EL (cell line): Measurements from ENCODE around the gene PTGR2.
A peak's percentile ranks its signal among the peaks of the same experiment; 100 is the strongest.
"Not testable (repeated sequence)": the region's sequence is repeated elsewhere in the genome, so short reads cannot be mapped to it uniquely, and the experiment has no call there.

Experiments
- DNase-seq: peaks from one replicate; pipeline ENCODE4 v3.0.0-alpha.2; 2016

The PTGR2 gene

DNA sequence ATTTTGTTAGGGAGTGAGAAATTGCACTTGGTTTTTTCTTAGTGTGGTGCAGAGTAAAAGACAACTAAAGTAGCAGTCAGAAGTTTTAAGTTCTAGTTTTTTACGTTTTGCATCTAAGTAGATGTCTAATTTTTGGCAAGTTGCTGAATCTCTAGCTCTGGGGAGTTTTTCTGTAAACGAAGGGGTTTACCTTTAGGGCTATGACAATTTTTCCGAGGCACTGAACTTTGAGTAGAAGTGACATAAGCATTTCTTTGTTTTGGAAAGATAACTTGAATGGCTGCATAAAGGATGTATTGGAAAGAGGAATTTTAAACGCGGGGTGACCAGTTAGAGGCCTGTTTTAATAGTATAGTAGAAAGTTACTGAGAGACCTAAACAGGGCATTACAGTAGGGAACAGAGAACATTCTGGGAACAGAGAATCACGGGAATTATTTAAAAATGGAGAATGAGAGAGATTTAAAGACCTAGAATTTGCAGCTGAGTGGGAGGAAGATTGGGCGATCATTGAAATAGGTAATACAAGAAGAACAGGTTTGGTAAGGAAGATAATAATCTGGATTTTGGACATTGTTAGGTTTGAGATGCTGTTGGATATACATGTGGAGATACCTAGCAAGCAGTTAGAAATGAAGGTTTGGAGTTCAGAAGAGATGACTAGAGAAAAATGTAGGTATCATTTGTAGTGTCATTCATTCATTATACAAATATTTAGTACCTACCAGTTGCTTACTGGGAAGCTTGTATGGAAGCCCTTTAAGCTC, 36.2 kb downstream of the PTGR2 start:
- no peak for DNase-seq

DNA sequence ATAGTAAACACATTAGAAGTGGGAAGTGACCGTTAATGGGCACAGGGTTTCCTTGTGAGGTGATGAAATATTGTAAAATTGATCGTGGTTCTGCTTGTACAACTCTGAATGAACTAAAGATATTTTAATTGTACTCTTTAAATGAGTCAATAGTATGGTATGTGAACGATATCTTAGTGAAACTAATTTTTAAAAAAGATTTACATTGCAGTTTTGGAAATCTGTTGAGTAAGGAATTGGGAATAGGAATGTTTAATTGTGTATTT, 36.8 kb downstream of the PTGR2 start:
- peak; percentile 52 for DNase-seq

DNA sequence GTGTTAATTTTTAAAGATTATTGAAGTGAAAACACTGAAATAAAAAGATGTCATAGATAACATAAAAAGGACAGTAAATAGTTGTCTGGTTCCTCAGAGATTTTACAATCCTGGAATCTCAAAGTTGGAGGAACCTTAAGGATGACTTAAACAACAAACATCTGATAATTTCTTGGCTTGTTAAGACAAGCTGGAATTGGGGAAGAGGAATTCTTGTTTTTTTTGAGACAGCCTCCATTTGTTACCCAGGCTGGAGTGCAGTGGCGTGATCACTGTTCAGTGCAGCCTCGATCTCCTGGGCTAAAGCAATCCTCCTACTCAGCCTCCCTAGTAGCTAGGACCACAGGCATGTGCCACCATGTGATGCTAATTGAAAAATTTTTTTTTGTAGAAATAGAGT, 37.3 kb downstream of the PTGR2 start:
- peak; percentile 68 for DNase-seq

DNA sequence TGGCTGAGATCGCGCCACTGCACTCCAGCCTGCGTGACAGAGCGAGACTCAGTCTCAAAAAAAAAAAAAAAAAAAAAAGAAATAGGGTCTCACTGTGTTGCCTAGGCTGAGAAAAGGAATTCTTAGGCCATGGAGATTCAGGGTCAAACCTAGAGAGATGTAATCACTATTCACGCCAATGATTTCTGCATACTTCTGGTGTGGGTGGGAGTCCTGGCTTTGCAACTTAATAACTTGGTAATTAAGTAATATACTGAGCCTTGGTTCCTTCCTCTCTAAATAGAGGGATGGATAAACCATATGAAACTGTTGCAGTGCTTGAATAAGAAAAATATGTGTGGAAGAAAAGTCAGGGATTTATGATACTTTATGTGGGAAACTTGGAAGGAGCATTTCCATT, 37.7 kb downstream of the PTGR2 start:
- peak; percentile 20 for DNase-seq

DNA sequence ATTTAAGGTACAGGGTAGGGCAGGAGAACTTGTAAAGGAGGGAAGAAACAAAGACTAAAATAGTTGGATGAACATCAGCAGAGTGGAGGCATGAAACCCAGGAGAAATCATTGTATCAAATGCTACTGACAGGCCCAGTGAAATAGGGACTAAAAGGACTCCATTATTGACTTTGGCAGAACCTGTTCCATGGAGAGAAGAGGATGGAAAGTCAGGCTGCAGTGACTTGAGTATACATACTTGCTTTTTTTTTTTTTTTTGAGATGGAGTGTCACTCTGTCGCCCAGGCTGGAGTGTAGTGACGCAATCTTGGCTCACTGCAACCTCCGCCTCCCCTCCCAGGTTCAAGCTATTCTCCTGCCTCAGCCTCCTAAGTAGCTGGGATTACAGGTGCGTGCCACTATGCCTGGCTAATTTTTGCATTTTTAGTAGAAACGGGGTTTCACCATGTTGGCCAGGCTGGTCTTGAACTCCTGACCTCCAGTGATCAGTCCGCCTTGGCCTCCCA, 42.6 kb downstream of the PTGR2 start:
- DNase-seq = not testable (repeated sequence)

DNA sequence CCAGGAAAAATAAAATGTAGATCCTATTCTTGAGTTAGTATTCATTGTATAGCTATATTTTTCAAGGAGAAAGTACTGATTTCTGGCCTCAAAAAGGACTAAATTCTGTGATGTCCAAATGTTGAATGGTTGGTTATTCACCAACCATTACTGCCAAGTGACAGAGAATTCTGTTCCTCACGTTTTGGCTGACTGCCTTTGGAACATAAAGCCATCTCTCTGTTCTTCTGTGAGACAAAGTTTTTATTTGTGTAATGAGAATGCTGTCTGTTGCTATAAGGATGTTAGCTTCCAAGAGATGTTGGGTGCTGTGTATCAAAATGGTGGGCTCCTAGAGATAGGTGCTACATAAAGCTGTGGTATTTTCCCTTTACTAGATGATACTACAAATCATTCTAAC, 44.3 kb downstream of the PTGR2 start:
- no peak for DNase-seq

DNA sequence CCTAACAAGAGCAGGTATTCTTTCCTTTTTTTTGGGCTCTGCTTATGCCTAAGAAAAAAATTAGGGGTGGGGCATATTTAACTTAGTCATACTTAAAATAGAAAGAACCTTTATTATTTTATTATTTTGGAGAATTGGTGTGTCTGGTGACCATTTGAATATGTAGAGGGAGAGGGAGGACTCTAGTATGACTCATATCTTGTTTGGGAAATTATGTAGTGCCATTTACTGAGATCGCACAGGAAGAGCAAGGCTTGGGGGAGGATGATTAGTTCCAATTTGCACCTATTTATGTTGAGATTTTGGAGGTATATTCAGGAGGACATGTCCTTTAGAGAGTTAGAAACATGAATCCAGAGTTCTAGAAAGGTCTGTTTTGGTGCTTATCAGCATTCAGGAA, 44.9 kb downstream of the PTGR2 start:
- peak; percentile 14 for DNase-seq

DNA sequence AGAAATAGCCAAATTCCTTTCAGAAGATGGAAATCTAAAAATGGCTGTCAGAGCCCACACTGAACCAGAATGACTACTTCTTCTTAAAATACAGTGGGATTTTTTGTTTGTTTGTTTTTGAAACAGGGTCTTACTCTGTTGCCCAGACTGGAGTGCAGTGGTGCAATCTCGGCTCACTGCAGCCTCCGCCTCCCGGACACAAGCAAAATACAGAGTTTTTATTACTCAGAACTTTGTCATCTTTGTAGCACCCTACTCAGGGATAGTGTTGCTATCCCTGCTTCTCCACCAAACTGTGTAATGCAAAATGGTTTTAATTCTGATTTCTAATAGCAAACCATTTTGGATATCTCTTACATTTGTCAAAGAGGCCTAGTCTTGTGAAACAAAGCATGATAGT, 51.4 kb downstream of the PTGR2 start:
- DNase-seq = peak; percentile 23

DNA sequence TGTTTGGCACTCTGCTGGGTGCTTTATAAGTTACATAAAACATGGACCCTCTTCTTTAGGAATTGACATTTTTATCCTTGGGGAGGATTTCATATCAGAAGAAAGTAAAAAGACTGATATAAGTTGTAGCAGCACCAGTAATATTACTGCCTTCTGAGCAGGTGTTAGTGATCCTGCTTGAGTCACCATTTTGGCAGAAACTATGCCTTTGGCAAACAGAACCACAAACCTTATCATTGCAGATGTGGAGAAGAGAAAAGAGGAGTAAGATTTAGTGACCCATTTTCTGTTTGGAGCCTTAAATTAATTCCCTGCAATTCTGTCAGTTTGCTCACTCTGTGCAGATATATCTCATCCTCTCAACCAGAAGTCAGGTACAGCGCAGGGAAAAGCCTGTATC, 58.0 kb downstream of the PTGR2 start:
- no peak for DNase-seq

DNA sequence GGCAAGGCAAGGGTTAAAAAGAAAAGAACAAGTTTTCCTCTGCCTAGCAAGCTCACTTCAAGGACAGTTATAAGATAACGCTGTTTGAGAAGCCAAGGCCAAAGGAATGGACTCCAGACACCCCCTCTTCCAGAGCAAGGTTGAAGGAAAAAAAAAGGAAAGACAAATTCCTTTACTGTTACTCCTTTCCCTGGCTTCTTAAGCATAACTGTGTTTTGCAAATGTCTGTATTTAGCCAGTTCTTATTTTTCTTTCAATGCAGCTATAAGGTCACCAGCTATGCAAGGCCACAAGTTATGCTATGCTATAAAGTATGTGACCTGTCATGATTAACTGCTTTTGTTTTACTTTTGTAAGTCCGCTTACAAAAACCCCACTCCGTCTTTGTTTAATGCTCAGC, 61.6 kb downstream of the PTGR2 start:
- DNase-seq = no peak

DNA sequence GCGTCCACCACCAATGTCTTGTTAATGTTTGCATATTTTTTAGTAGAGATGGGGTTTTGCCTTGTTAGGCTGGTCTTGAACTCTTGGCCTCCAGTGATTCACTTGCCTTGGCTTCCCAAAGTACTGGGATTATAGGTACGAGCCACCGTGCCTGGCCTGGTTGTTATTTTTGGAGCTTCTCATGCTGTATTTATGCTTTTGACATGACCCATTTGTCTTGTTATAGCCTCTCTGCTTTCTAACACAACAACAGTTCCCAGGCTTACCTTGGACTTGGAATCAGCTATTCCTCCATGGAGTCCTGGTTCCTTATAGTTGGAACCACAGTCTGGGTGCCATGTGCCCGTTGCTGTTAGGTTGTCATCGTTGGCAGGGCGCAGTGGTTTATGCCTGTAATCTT, 64.7 kb downstream of the PTGR2 start:
- no peak for DNase-seq

DNA sequence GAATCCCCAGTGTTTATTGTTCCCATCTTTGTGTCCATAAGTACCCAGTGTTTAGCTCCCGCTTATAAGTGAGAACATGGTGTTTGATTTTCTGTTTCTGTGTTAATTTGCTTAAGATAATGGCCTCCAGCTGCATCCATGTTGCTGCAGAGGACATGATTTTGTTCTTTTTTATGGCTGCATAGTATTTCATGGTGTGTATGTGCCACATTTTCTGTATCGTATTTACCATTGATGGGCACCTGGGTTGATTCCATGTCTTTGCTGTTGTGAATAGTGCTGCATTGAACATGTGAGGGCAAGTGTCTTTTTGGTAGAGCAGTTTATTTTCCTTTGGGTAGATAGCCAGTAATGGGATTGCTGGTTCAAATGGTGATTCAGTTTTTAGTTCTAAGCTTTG, 67.8 kb downstream of the PTGR2 start:
- DNase-seq = not testable (repeated sequence)

DNA sequence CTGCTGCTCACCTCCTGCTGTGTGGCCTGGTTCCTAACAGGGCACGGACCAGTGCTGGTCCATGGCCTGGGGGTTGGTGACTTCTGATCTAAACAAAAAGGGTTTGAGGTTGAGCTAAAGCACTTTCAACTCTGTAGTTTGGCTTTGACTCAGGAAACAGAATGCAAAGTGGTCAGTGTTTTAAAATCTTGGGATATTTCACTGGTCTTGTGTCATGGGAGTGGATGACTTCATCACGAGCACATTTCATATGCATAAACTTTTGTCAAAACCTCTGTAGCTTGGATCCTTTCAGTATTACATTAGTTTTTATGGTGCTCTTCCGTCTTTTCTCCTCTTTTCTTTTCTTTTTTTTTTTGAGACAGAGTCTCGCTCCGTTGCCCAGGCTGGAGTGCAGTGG, 72.7 kb downstream of the PTGR2 start:
- no peak for DNase-seq
